Gastroesophageal sphincter (tissue), 3 donors: ENCODE measurements around the gene PLAAT5.

ENCODE experiments used
- CTCF ChIP-seq, 4 experiments: fragments of 200-600 bp in 2 of 4; fragments of 450-650 bp in 2 of 4; sonication (generic) in 1 of 4; IDR thresholded peaks; one replicate each; pipeline ENCODE4 v1.5.1; 2017 to 2019; ENCODE audit warnings: antibody characterized with exemption in 4 of 4, mild to moderate bottlenecking in 2 of 4, moderate library complexity in 2 of 4
- EP300 ChIP-seq: sonication (generic); formaldehyde crosslinking; IDR thresholded peaks from one replicate; pipeline ENCODE4 v1.6.1; 2017; ENCODE audit warnings: antibody characterized with exemption, mild to moderate bottlenecking
- POLR2A ChIP-seq, 2 donors: fragments of 450-650 bp; IDR thresholded peaks; one replicate each; pipeline ENCODE4 v1.6.1; 2017; ENCODE audit warnings: antibody characterized with exemption in 2 of 2, mild to moderate bottlenecking in 2 of 2, moderate library complexity in 1 of 2
- POLR2AphosphoS5 ChIP-seq: sonication (generic); formaldehyde crosslinking; IDR thresholded peaks from one replicate; pipeline ENCODE4 v1.6.1; 2017; ENCODE audit warnings: antibody characterized with exemption

DNA sequence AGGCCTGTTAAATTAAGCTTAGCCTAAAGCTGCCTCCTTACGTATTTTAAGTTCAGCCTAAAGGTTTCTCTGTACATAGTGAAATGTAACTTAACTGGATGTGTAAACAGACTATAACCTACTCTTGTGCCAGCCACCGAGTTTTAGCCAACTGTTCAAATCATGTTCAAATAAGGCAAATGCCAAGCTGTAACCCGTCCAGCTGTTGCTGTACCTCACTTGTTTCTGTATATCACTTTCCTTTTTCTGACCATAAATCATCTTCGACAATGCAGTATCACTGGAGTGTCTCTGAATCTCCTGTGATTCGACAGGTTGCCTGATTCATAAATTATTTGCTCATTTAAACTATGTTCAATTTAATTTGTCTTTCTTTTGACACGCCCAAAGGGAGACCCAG is 4.0 kb upstream of the PLAAT5 start:
- TF ChIP-seq CTCF (IDR thresholded peaks at IDR 0.05): no peak
- no peak for TF ChIP-seq POLR2AphosphoS5
- TF ChIP-seq POLR2A (IDR thresholded peaks at IDR 0.05): no peak
- no peak for TF ChIP-seq EP300
